Glutamatergic neuron (in vitro differentiated cells): ENCODE results near the gene ATP2A3. TPM values are rescaled to one million over a fixed set of nuclear protein-coding genes. Genes with fewer than 3 reads are reported as not detected.

Experiments used
- DNase-seq: peaks from one replicate; pipeline ENCODE4 v3.0.0; 2022
- H3K27ac Mint-ChIP-seq: one replicate; pipeline ENCODE4 v1.8.0; 2020; ENCODE audit warnings: mild to moderate bottlenecking, mixed read lengths, inconsistent platforms; ENCODE audit not compliant: unreplicated experiment
- H3K27me3 Mint-ChIP-seq: one replicate; pipeline ENCODE4 v1.8.0; 2020; ENCODE audit warnings: mild to moderate bottlenecking, moderate library complexity, mixed read lengths, inconsistent platforms; ENCODE audit not compliant: unreplicated experiment
- H3K36me3 Mint-ChIP-seq: one replicate; pipeline ENCODE4 v1.8.0; 2020; ENCODE audit warnings: mild to moderate bottlenecking, mixed read lengths, inconsistent platforms; ENCODE audit not compliant: unreplicated experiment
- H3K4me1 Mint-ChIP-seq: one replicate; pipeline ENCODE4 v1.8.0; 2020; ENCODE audit warnings: mild to moderate bottlenecking, low read depth, mixed read lengths, inconsistent platforms; ENCODE audit not compliant: unreplicated experiment
- H3K4me3 Mint-ChIP-seq: one replicate; pipeline ENCODE4 v1.8.0; 2020; ENCODE audit warnings: mild to moderate bottlenecking, mixed read lengths, inconsistent platforms; ENCODE audit not compliant: unreplicated experiment
- H3K9me3 Mint-ChIP-seq: one replicate; pipeline ENCODE4 v1.8.0; 2020; ENCODE audit warnings: mild to moderate bottlenecking, moderate library complexity, mixed read lengths, inconsistent platforms; ENCODE audit not compliant: unreplicated experiment
- CTCF ChIP-seq: fragments of 200-600 bp; sonication (generic); IDR thresholded peaks from one replicate; pipeline ENCODE4 v1.5.0; 2021; ENCODE audit not compliant: partially characterized antibody, unreplicated experiment
- total RNA-seq: library from RNA; stranded (reverse); fragmentation: NEBNext Ultra II Directional; extraction: Animal tissue kit (Norgen Biotek cat#: 25700); gene quantifications from one replicate; pipeline ENCODE4 v1.2.1, GENCODE V29; 2021; ENCODE audit not compliant: unreplicated experiment

ATP2A3 gene
- total RNA-seq, 1 donor from 2014 or later, result 97.8 TPM

GRCh38 chr17:3968015-3968414 lies 3.8 kb upstream of the ATP2A3 start:
- Mint-ChIP-seq H3K27ac (no peak overlapping the region), H3K27me3 (no peaks in the 10 kb centered on the region), H3K4me3 (peak overlapping the region; percentile 13), H3K9me3 (peaks cover 11% of the 10 kb centered on the region), H3K36me3 (no peaks in the 10 kb centered on the region), H3K4me1 (peaks cover 7% of the 10 kb centered on the region)
- DNase-seq, result no peak
- no peak for TF ChIP-seq CTCF

- peaks cover 10% of the 10 kb centered on the region for H3K4me1 Mint-ChIP-seq
Observed at GRCh38 chr17:3966720-3967363, 2.6 kb upstream of the ATP2A3 start.

DNA sequence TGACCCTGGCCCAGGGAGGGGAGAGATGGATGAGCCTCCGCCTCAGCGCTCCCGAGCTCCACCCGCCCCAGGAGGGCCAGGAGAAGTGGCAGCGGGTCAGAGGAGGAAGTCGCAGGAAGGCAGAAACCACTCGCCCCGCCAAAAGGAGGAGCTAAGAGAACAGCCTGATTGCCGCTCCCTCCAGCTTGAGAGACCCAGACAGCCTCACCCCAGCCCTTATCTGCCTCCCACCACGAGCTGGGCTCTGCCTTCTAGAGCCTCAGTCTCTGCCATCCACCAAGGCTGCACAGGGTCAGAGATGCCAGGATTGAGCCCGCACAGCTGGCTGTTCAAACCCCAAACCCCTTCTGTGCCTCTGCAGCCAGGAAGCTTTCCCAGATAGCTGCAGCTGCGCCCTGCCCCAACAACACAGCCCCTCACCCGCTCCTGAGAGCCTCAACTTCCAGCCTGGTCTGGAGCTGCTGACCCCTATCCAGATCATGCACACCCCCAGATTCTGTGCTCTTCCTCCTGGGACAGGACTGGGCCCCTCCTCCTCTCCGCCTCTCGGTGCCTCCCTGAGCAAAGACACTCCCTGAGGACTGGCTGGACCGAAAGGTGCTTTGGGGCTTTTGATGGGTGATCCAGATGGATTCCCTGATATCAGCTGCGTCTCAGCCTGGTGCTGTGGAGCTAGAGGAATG lies 1.0 kb upstream of the ATP2A3 start:
- no peak for TF ChIP-seq CTCF
- Mint-ChIP-seq H3K4me1 (peaks cover 16% of the 10 kb centered on the region), H3K9me3 (peaks cover 4% of the 10 kb centered on the region), H3K27ac (peak overlapping the region; percentile 38), H3K4me3 (peak overlapping the region; percentile 63), H3K36me3 (no peaks in the 10 kb centered on the region), H3K27me3 (peaks cover 7% of the 10 kb centered on the region)
- peak; percentile 61 for DNase-seq

More at GRCh38 chr17:3966720-3967363, 2.6 kb upstream of the ATP2A3 start:
- no peaks in the 10 kb centered on the region for H3K36me3 Mint-ChIP-seq
- H3K9me3 Mint-ChIP-seq, result peaks cover 9% of the 10 kb centered on the region
- no peak for DNase-seq
- peaks cover 7% of the 10 kb centered on the region for H3K27me3 Mint-ChIP-seq
- no peak overlapping the region for H3K27ac Mint-ChIP-seq
- no peak for TF ChIP-seq CTCF
- H3K4me3 Mint-ChIP-seq, result no peak overlapping the region

GRCh38 chr17:3963237-3964201 lies 718 bp downstream of the ATP2A3 start:
- peaks cover 16% of the 10 kb centered on the region for H3K4me1 Mint-ChIP-seq
- H3K4me3 Mint-ChIP-seq, result no peak overlapping the region

More at GRCh38 chr17:3963237-3964201, 718 bp downstream of the ATP2A3 start:
- no peaks in the 10 kb centered on the region for H3K36me3 Mint-ChIP-seq
- H3K9me3 Mint-ChIP-seq, result peaks cover 4% of the 10 kb centered on the region
- DNase-seq, result no peak
- H3K27me3 Mint-ChIP-seq, result peaks cover 8% of the 10 kb centered on the region
- no peak for TF ChIP-seq CTCF
- no peak overlapping the region for H3K27ac Mint-ChIP-seq
